K562 (cell line): Measurements from ENCODE around the gene GPRIN3. TPM values are rescaled to one million over a fixed set of nuclear protein-coding genes. Genes with fewer than 3 reads are reported as not detected.
A peak's percentile ranks its signal among the peaks of the same experiment; 100 is the strongest.

Experiments
- ATAC-seq: fragments of 200-7000 bp; cut with Tn5 transposase; 3 replicates; pipeline ENCODE4 v1.9.1; 2020; ENCODE audit warnings: moderate library complexity
- BruUV-seq: library from RNA; stranded (reverse); fragments of 400-500 nt; replicated peaks from 2 replicates; lab custom pipeline; 2021; lab: Mats Ljungman, UMichigan
- CTCF ChIA-PET: fragments of 300-600 bp; formaldehyde crosslinking; extraction: SDS; loops from one replicate; lab custom pipeline; 2021; ENCODE audit warnings: low intra/inter-chr PET ratio; lab: Yijun Ruan, JAX
- POLR2A ChIA-PET: fragments of 300-600, 350-650 bp; sonication (Branson Sonifier 250); formaldehyde crosslinking; extraction: SDS; loops from one replicate; lab custom pipeline; 2021; ENCODE audit warnings: antibody characterized with exemption, inconsistent platforms; lab: Yijun Ruan, JAX
- DNase-seq, 4 experiments: peaks; one replicate each; pipeline versions ENCODE4 v3.0.0 to v3.0.0-alpha.2; 2011 to 2018; ENCODE audit warnings: low spot score in 3 of 4, mixed read lengths in 3 of 4; ENCODE audit errors: extremely low read depth in 1 of 4
- FAIRE-seq: peaks from 2 replicates; lab custom pipeline; 2011; peaks lifted over from hg19 to GRCh38; lab: Jason Lieb, UNC
- H2AFZ ChIP-seq: 2 replicates; pipeline ENCODE4 v1.6.0; 2011; ENCODE audit warnings: low read depth, low read length, control low read depth, inconsistent platforms
- H3K27ac ChIP-seq: fragments of 200-600 bp; 3 replicates; pipeline ENCODE4 v1.8.0; 2011; ENCODE audit warnings: low read depth, mild to moderate bottlenecking, control low read depth, inconsistent platforms, low read length, moderate library complexity, mixed read lengths; ENCODE audit errors: extremely low read depth
- H3K27me3 ChIP-seq, 2 experiments: fragments of 300-600 bp in 1 of 2; 2 replicates in 1 of 2; 3 replicates in 1 of 2; pipeline versions ENCODE4 v1.6.0 to v1.8.0; 2011; ENCODE audit warnings: inconsistent platforms in 2 of 2, low read length in 2 of 2, mild to moderate bottlenecking in 1 of 2, mixed read lengths in 1 of 2, moderate library complexity in 1 of 2; ENCODE audit not compliant: control insufficient read depth in 2 of 2, insufficient read depth in 2 of 2
- H3K36me3 ChIP-seq: fragments of 300-600 bp; 3 replicates; pipeline ENCODE4 v1.8.0; 2011; ENCODE audit warnings: mild to moderate bottlenecking, low read length, inconsistent platforms; ENCODE audit not compliant: control insufficient read depth, insufficient read depth
- H3K4me1 ChIP-seq, 2 experiments: fragments of 200-600 bp in 1 of 2; replicated peaks in 1 of 2; 2 replicates in 1 of 2; 3 replicates in 1 of 2; pipeline versions ENCODE4 v1.5.1 to v1.8.0; 2011; ENCODE audit warnings: inconsistent platforms in 2 of 2, low read length in 2 of 2, mild to moderate bottlenecking in 1 of 2, mixed read lengths in 1 of 2, moderate library complexity in 1 of 2; ENCODE audit not compliant: control insufficient read depth in 2 of 2, insufficient read depth in 2 of 2
- H3K4me2 ChIP-seq: 2 replicates; pipeline ENCODE4 v1.6.1; 2011; ENCODE audit warnings: low read length, control low read depth, inconsistent platforms, mixed read lengths; ENCODE audit not compliant: insufficient read depth
- H3K4me3 ChIP-seq: fragments of 200-600 bp; sonication (generic), shearing (Covaris generic); 2 replicates; pipeline ENCODE4 v1.5.1; 2016; ENCODE audit warnings: control low read depth, inconsistent platforms
- H3K79me2 ChIP-seq: fragments of 200-600 bp; 3 replicates; pipeline ENCODE4 v1.8.0; 2011; ENCODE audit warnings: low read length, inconsistent platforms; ENCODE audit not compliant: control insufficient read depth, insufficient read depth
- H3K9ac ChIP-seq, 2 experiments: 2 replicates each; pipeline versions ENCODE4 v1.6.0 to v1.6.1; 2011; ENCODE audit warnings: low read depth in 2 of 2, low read length in 2 of 2, control low read depth in 1 of 2, inconsistent platforms in 1 of 2, mild to moderate bottlenecking in 1 of 2, mixed read lengths in 1 of 2; ENCODE audit not compliant: insufficient read depth in 1 of 2
- H3K9me1 ChIP-seq: one replicate; pipeline ENCODE4 v1.6.0; 2011; ENCODE audit warnings: inconsistent platforms, mild to moderate bottlenecking, low read length, moderate library complexity; ENCODE audit not compliant: control insufficient read depth, insufficient read depth
- H3K9me3 ChIP-seq: replicated peaks from 2 replicates; pipeline ENCODE4 v1.5.1; 2011; ENCODE audit warnings: low read depth, low read length, inconsistent platforms; ENCODE audit not compliant: control insufficient read depth, insufficient read depth
- H4K20me1 ChIP-seq: replicated peaks from 2 replicates; pipeline ENCODE4 v1.6.1; 2011; ENCODE audit warnings: low read length, inconsistent platforms, mixed read lengths; ENCODE audit not compliant: control insufficient read depth, insufficient read depth
- ATF1 ChIP-seq, 2 experiments: fragments of 450-650 bp in 1 of 2; IDR thresholded peaks; 2 replicates each; pipeline ENCODE4 v1.6.1; 2016; ENCODE audit warnings: missing compliant biosample characterization in 1 of 2, missing genetic modification characterization in 1 of 2
- BHLHE40 ChIP-seq: IDR thresholded peaks from 2 replicates; pipeline ENCODE4 v1.6.1; 2011; ENCODE audit warnings: low read length, improper control_type of control experiment
- C11orf30 ChIP-seq: fragments of 450-650 bp; IDR thresholded peaks from 2 replicates; pipeline ENCODE4 v1.6.1; 2016; ENCODE audit warnings: low read depth, mild to moderate bottlenecking
- CAMTA2 ChIP-seq: fragments of 250-450 bp; sonication (Bioruptor Pico); conservative IDR thresholded peaks from 2 replicates; pipeline ENCODE4 v1.5.1; 2022
- CBFA2T3 ChIP-seq: fragments of 450-650 bp; IDR thresholded peaks from 2 replicates; pipeline ENCODE4 v1.6.1; 2017
- GABPB1 ChIP-seq: sonication (generic); formaldehyde crosslinking; IDR thresholded peaks from 2 replicates; pipeline ENCODE4 v1.8.0; 2022; ENCODE audit warnings: mild to moderate bottlenecking, missing genetic modification reagents
- HNRNPL ChIP-seq: fragments of 200-400 bp; formaldehyde crosslinking; IDR thresholded peaks from 2 replicates; pipeline ENCODE4 v1.6.1; 2017; ENCODE audit warnings: low read depth, mild to moderate bottlenecking, low read length
- MTA3 ChIP-seq: fragments of 450-650 bp; formaldehyde crosslinking; IDR thresholded peaks from 2 replicates; pipeline ENCODE4 v1.6.1; 2017; ENCODE audit warnings: mild to moderate bottlenecking, borderline replicate concordance
- NCOA2 ChIP-seq, 2 experiments: fragments of 450-650 bp; IDR thresholded peaks; 2 replicates each; pipeline ENCODE4 v1.6.1; 2018; ENCODE audit warnings: mild to moderate bottlenecking in 2 of 2, moderate library complexity in 1 of 2; ENCODE audit not compliant: partially characterized antibody in 2 of 2
- NFE2 ChIP-seq: IDR thresholded peaks from 2 replicates; pipeline ENCODE4 v1.6.1; 2014; ENCODE audit warnings: antibody characterized with exemption, low read depth
- PPARD ChIP-seq: fragments of 250-450 bp; sonication (Bioruptor Pico); IDR thresholded peaks from 2 replicates; pipeline ENCODE4 v1.8.0; 2022; ENCODE audit warnings: inconsistent platforms, mild to moderate bottlenecking, moderate library complexity
- PRMT5 ChIP-seq: sonication (generic); formaldehyde crosslinking; IDR thresholded peaks from 2 replicates; pipeline ENCODE4 v1.5.0; 2020; ENCODE audit warnings: missing genetic modification reagents
- SAP30 ChIP-seq: fragments of 200-600 bp; sonication (generic); IDR thresholded peaks from 2 replicates; pipeline ENCODE4 v1.6.1; 2012; ENCODE audit warnings: borderline replicate concordance, low read depth, mild to moderate bottlenecking, moderate library complexity, low read length, control low read depth, inconsistent platforms; ENCODE audit not compliant: insufficient read depth, poor library complexity, severe bottlenecking
- SOX6 ChIP-seq: fragments of 450-650 bp; IDR thresholded peaks from 2 replicates; pipeline ENCODE4 v1.6.1; 2014; ENCODE audit warnings: mild to moderate bottlenecking
- YBX1 ChIP-seq: fragments of 450-650 bp; IDR thresholded peaks from 2 replicates; pipeline ENCODE4 v1.7.1; 2016; ENCODE audit warnings: mild to moderate bottlenecking
- ZBTB7A ChIP-seq: IDR thresholded peaks from 2 replicates; pipeline ENCODE4 v1.6.1; 2011; ENCODE audit warnings: low read depth, mild to moderate bottlenecking, low read length, moderate library complexity, borderline replicate concordance; ENCODE audit not compliant: control insufficient read depth
- ZFP30 ChIP-seq: fragments of 250-450 bp; sonication (Bioruptor Pico); IDR thresholded peaks from 2 replicates; pipeline ENCODE4 v1.8.0; 2022; ENCODE audit warnings: moderate library complexity, mild to moderate bottlenecking, inconsistent platforms, borderline replicate concordance
- ZNF197 ChIP-seq: fragments of 200-800 bp; sonication (Bioruptor generic); IDR thresholded peaks from 2 replicates; pipeline ENCODE4 v1.6.1; 2016; ENCODE audit warnings: low read depth, missing genetic modification characterization, missing compliant biosample characterization
- ZNF274 ChIP-seq: IDR thresholded peaks from 2 replicates; pipeline ENCODE4 v1.6.1; 2011; ENCODE audit warnings: low read depth, mild to moderate bottlenecking, low read length, moderate library complexity, borderline replicate concordance
- ZNF324 ChIP-seq: fragments of 250-450 bp; sonication (Bioruptor Pico); IDR thresholded peaks from 2 replicates; pipeline ENCODE4 v1.4.0; 2020; ENCODE audit warnings: mild to moderate bottlenecking
- ZNF347 ChIP-seq: fragments of 450-650 bp; formaldehyde crosslinking; IDR thresholded peaks from 2 replicates; pipeline ENCODE4 v1.4.0; 2020; ENCODE audit warnings: low read depth, mild to moderate bottlenecking, moderate library complexity
- WGBS: fragments of 100-300 bp; shearing (Covaris generic); methylation state at CpG from one replicate; pipeline ENCODE4 v1.1.6; 2016; ENCODE audit warnings: low coverage, mixed read lengths; ENCODE audit not compliant: insufficient coverage; ENCODE audit errors: missing lambda C conversion rate; 5-methylcytosine and 5-hydroxymethylcytosine counted together
- in situ Hi-C: fragments of 300-500 bp; cut with MboI; formaldehyde crosslinking; loops from 4 replicates; pipeline ENCODE4 v1.15.0; 2018; ENCODE audit warnings: inconsistent platforms, mixed read lengths
- intact Hi-C: fragments of 100-400 bp; cut with micrococcal nuclease; formaldehyde crosslinking; loops from 2 replicates; pipeline ENCODE4 v1.14.2; 2022
- polyA plus RNA-seq, 8 experiments: library from polyadenylated mRNA; depleted of rRNA in 4 of 8; stranded (reverse) in 5 of 8; unstranded in 3 of 8; fragments of >200 nt; fragmentation: Nextera tagmentation in 2 of 8; fragmentation: Illumina TruSeq in 1 of 8; extraction: Ambion mirVana in 2 of 8; extraction: Trizol in 1 of 8; gene quantifications; 2 replicates each; pipeline versions ENCODE4 v1.2.1 to v1.2.3, GENCODE V29; 2011 to 2014; ENCODE audit warnings: inconsistent platforms in 1 of 8, missing spikeins in 1 of 8
- total RNA-seq, 7 experiments: library from RNA; depleted of rRNA in 6 of 7; stranded (reverse); fragments of >200 nt in 6 of 7; fragmentation: Illumina TruSeq in 2 of 7; extraction: Trizol in 2 of 7; gene quantifications; 2 replicates each; pipeline versions ENCODE4 v1.2.1 to v1.2.3, GENCODE V29; 2011 to 2021; ENCODE audit warnings: low replicate concordance in 1 of 7
- TF ChIP-seq, protein P1 (sequence below): sonication (generic); formaldehyde crosslinking; IDR thresholded peaks from 2 replicates; pipeline ENCODE4 v1.4.0; 2020; ENCODE audit warnings: mild to moderate bottlenecking, missing genetic modification reagents
- TF ChIP-seq, protein P2 (sequence below): fragments of 250-450 bp; sonication (Bioruptor Pico); IDR thresholded peaks from 2 replicates; pipeline ENCODE4 v1.5.0; 2021

GPRIN3 gene
- total and polyA plus RNA-seq, 9 of the 15 experiments (the other 6 are each of a cell fraction or from before 2014, with no cell fraction given) = 0.02 TPM; not detected in 8

DNA sequence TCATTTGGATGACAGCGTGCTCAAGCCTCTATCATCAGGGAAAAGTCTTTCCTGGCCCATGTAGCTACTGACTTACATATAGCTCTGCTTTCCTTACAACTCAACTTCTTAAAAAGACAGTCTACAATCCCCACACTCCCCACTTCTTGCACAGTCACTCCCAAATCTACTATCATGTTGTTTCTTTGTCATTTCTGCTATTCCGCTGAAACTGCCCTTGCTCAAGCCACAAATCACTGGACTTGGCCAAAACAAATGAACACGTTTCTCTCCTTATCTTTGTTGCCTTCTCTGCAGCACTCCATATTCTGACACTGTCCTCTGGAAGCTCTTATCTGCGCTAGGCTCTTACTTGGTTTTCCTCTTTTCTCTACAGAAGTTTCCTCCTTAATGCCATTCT is 28.2 kb downstream of the GPRIN3 start:
- no peak overlapping the region for H3K9ac ChIP-seq
- no peaks in the 10 kb centered on the region for H3K9me3 ChIP-seq
- 0 out of 5 replicates have a peak, but pooled peaks cover 0 to 2% of the 10 kb centered on the region in 2 experiments for H3K4me1 ChIP-seq
- H3K27ac ChIP-seq = no peak overlapping the region
- H3K4me3 ChIP-seq = no peak overlapping the region
- intact Hi-C loops = no loop called here
- ATAC-seq (no peak), FAIRE-seq (no peak), DNase-seq (peak in 1 of 4 experiments; percentile 9)
- no peaks in the 10 kb centered on the region for H3K79me2 ChIP-seq
- in situ Hi-C loops = no loop called here
- CTCF ChIA-PET = no interaction called here
- H3K36me3 ChIP-seq = no peaks in the 10 kb centered on the region
- WGBS = 2% methylated on average over 4 of the region's 4 CpGs
- no peaks in the 10 kb centered on the region for H3K27me3 ChIP-seq
- H4K20me1 ChIP-seq = no peaks in the 10 kb centered on the region
- H2AFZ ChIP-seq = no peak overlapping the region
- H3K4me2 ChIP-seq = no peak overlapping the region
- POLR2A ChIA-PET = interaction anchor here (0.9 to 1.0 kb wide), 2 partner anchors 31 to 75 kb away, joined by 3 to 4 read pairs; no protein-coding TSS in a partner anchor
- no peaks in the 10 kb centered on the region for H3K9me1 ChIP-seq
- BruUV-seq = no TSS peak
- TF ChIP-seq NFE2 = peak; percentile 30; the same call in 1 of the 2 replicates
- no peak for TF ChIP-seq PRMT5 (CRISPR knock-in tag)
- no peak for TF ChIP-seq ZFP30 (CRISPR knock-in tag)
- no peak for TF ChIP-seq C11orf30
- peak; percentile 54; the same call in 1 of the 2 replicates for TF ChIP-seq SOX6
- peak; percentile 19; the same call in 1 of the 2 replicates for TF ChIP-seq CBFA2T3
- no peak for TF ChIP-seq ZNF324 (CRISPR knock-in tag)
- TF ChIP-seq, protein P1, sequence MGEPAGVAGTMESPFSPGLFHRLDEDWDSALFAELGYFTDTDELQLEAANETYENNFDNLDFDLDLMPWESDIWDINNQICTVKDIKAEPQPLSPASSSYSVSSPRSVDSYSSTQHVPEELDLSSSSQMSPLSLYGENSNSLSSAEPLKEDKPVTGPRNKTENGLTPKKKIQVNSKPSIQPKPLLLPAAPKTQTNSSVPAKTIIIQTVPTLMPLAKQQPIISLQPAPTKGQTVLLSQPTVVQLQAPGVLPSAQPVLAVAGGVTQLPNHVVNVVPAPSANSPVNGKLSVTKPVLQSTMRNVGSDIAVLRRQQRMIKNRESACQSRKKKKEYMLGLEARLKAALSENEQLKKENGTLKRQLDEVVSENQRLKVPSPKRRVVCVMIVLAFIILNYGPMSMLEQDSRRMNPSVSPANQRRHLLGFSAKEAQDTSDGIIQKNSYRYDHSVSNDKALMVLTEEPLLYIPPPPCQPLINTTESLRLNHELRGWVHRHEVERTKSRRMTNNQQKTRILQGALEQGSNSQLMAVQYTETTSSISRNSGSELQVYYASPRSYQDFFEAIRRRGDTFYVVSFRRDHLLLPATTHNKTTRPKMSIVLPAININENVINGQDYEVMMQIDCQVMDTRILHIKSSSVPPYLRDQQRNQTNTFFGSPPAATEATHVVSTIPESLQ = no peak
- no peak for TF ChIP-seq SAP30
- TF ChIP-seq HNRNPL = no peak
- no peak for TF ChIP-seq PPARD (CRISPR knock-in tag)
- no peak for TF ChIP-seq ZNF274
- no peak for TF ChIP-seq YBX1
- TF ChIP-seq CAMTA2 (CRISPR knock-in tag) = no peak
- TF ChIP-seq, protein P2, sequence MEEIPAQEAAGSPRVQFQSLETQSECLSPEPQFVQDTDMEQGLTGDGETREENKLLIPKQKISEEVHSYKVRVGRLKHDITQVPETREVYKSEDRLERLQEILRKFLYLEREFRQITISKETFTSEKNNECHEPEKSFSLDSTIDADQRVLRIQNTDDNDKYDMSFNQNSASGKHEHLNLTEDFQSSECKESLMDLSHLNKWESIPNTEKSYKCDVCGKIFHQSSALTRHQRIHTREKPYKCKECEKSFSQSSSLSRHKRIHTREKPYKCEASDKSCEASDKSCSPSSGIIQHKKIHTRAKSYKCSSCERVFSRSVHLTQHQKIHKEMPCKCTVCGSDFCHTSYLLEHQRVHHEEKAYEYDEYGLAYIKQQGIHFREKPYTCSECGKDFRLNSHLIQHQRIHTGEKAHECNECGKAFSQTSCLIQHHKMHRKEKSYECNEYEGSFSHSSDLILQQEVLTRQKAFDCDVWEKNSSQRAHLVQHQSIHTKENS = no peak
- peak; percentile 65 for TF ChIP-seq BHLHE40
- TF ChIP-seq ZBTB7A = no peak
- TF ChIP-seq MTA3 = no peak
- no peak for TF ChIP-seq ATF1 (CRISPR knock-in tag; IDR thresholded peaks at IDR 0.05)
- no peak for TF ChIP-seq ATF1 (tag; IDR thresholded peaks at IDR 0.05)
- TF ChIP-seq ZNF347 = no peak
- TF ChIP-seq NCOA2 (IDR thresholded peaks at IDR 0.05; ENCODE audit: partially characterized antibody in 2 of 2) = no peak
- no peak for TF ChIP-seq GABPB1
- TF ChIP-seq ZNF197 = no peak
